Measurements from ENCODE around the gene HYDIN. TPM values are rescaled to one million over a fixed set of nuclear protein-coding genes. Genes with fewer than 3 reads are reported as not detected.

The HYDIN gene
- polyA plus RNA-seq, 1 of the 3 experiments (the other 2 are of a cell fraction): 0.33 TPM

DNA sequence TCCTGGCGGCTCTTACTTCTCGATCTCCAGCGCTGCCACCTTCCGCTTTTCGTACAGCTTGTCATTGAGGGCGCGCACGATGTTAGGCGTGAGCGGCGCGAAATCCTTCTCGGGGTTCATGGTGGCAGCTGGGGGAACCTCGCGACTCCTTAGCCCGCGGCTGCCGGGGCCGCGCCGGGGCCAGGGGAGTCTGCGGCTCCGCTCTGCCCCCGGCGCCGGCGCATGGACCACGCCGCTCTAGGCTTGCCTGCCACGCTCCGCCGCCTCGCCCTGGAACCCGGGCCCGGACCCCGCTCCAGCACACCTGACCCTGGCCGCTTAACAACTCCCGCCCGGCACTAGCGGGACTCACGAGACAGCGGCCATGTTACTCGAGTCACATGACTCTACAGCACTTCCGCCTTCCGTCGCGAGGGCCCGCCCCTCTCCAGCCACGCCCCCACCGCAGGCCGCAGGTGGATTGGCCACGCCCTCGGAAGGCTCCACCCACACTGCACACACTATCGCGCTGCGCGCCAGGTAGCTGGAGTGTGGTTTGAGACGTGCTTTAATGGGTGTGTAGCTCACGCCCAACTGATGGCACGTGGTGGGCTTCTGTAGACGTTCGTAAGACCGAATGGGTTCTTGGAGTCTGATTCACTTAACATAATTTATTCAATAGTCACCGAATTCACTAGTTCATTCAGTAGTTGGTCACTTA lies 429.6 kb downstream of the HYDIN start, which contains the start of gene VAC14 (continued):
- TF ChIP-seq ELF1 (IDR thresholded peaks at IDR 0.05) (peak; percentile 98), FOSL2 (IDR thresholded peaks at IDR 0.05; ENCODE audit: borderline replicate concordance, low read depth) (no peak), RFX5 (IDR thresholded peaks at IDR 0.05; ENCODE audit: low read length) (no peak), EZH2phosphoT487 (IDR thresholded peaks at IDR 0.05; ENCODE audit: borderline replicate concordance, low read depth) (no peak), FOXM1 (IDR thresholded peaks at IDR 0.05; ENCODE audit: low read depth) (no peak), EP300 (IDR thresholded peaks at IDR 0.05; ENCODE audit: borderline replicate concordance in 1 of 2, low read depth in 1 of 2, low read length in 1 of 2) (no peak), MEF2A (IDR thresholded peaks at IDR 0.05; ENCODE audit: borderline replicate concordance, low read depth) (no peak)
- TF ChIP-seq, protein P1, sequence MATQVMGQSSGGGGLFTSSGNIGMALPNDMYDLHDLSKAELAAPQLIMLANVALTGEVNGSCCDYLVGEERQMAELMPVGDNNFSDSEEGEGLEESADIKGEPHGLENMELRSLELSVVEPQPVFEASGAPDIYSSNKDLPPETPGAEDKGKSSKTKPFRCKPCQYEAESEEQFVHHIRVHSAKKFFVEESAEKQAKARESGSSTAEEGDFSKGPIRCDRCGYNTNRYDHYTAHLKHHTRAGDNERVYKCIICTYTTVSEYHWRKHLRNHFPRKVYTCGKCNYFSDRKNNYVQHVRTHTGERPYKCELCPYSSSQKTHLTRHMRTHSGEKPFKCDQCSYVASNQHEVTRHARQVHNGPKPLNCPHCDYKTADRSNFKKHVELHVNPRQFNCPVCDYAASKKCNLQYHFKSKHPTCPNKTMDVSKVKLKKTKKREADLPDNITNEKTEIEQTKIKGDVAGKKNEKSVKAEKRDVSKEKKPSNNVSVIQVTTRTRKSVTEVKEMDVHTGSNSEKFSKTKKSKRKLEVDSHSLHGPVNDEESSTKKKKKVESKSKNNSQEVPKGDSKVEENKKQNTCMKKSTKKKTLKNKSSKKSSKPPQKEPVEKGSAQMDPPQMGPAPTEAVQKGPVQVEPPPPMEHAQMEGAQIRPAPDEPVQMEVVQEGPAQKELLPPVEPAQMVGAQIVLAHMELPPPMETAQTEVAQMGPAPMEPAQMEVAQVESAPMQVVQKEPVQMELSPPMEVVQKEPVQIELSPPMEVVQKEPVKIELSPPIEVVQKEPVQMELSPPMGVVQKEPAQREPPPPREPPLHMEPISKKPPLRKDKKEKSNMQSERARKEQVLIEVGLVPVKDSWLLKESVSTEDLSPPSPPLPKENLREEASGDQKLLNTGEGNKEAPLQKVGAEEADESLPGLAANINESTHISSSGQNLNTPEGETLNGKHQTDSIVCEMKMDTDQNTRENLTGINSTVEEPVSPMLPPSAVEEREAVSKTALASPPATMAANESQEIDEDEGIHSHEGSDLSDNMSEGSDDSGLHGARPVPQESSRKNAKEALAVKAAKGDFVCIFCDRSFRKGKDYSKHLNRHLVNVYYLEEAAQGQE (IDR thresholded peaks at IDR 0.05; ENCODE audit: low read depth, low read length): no peak
- TF ChIP-seq, protein P2, sequence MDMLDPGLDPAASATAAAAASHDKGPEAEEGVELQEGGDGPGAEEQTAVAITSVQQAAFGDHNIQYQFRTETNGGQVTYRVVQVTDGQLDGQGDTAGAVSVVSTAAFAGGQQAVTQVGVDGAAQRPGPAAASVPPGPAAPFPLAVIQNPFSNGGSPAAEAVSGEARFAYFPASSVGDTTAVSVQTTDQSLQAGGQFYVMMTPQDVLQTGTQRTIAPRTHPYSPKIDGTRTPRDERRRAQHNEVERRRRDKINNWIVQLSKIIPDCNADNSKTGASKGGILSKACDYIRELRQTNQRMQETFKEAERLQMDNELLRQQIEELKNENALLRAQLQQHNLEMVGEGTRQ (IDR thresholded peaks at IDR 0.05; ENCODE audit: borderline replicate concordance, low read depth, low read length): peak; percentile 74
- TF ChIP-seq, protein P3, sequence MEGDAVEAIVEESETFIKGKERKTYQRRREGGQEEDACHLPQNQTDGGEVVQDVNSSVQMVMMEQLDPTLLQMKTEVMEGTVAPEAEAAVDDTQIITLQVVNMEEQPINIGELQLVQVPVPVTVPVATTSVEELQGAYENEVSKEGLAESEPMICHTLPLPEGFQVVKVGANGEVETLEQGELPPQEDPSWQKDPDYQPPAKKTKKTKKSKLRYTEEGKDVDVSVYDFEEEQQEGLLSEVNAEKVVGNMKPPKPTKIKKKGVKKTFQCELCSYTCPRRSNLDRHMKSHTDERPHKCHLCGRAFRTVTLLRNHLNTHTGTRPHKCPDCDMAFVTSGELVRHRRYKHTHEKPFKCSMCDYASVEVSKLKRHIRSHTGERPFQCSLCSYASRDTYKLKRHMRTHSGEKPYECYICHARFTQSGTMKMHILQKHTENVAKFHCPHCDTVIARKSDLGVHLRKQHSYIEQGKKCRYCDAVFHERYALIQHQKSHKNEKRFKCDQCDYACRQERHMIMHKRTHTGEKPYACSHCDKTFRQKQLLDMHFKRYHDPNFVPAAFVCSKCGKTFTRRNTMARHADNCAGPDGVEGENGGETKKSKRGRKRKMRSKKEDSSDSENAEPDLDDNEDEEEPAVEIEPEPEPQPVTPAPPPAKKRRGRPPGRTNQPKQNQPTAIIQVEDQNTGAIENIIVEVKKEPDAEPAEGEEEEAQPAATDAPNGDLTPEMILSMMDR (IDR thresholded peaks at IDR 0.05): no peak
- TF ChIP-seq, protein P4, sequence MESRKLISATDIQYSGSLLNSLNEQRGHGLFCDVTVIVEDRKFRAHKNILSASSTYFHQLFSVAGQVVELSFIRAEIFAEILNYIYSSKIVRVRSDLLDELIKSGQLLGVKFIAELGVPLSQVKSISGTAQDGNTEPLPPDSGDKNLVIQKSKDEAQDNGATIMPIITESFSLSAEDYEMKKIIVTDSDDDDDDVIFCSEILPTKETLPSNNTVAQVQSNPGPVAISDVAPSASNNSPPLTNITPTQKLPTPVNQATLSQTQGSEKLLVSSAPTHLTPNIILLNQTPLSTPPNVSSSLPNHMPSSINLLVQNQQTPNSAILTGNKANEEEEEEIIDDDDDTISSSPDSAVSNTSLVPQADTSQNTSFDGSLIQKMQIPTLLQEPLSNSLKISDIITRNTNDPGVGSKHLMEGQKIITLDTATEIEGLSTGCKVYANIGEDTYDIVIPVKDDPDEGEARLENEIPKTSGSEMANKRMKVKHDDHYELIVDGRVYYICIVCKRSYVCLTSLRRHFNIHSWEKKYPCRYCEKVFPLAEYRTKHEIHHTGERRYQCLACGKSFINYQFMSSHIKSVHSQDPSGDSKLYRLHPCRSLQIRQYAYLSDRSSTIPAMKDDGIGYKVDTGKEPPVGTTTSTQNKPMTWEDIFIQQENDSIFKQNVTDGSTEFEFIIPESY (IDR thresholded peaks at IDR 0.05; ENCODE audit: borderline replicate concordance, low read depth): peak; percentile 66; the same call in 1 of the 2 replicates
